ENCODE measurements around the gene GPBP1.
"Not testable (repeated sequence)": the region's sequence is repeated elsewhere in the genome, so short reads cannot be mapped to it uniquely, and the experiment has no call there.

The GPBP1 gene

GRCh38 chr5:57173319-57174127 is at the start of gene GPBP1:
GPBP1 (plus strand) TSS chr5:57174059; CDS start chr5:57214131, 40,072 bp downstream.
- Histone ChIP-seq H3K4me1 (ENCODE audit: control insufficient read depth in 1 of 2, insufficient read depth in 2 of 2, low read length in 2 of 2) (peaks cover 0 to under 1% of the 10 kb centered on the region in 2 donors), H3K9me3 (ENCODE audit: control insufficient read depth in 1 of 2, low read length in 2 of 2) (no peaks in the 10 kb centered on the region), H3K36me3 (ENCODE audit: control insufficient read depth in 1 of 2, insufficient read depth in 2 of 2, low read length in 2 of 2) (peaks cover 0 to 21% of the 10 kb centered on the region in 2 donors), H3K4me3 (ENCODE audit: low read depth in 1 of 2, low read length in 2 of 2) (peak within 1 kb of the TSS; percentile 77 to 92), H3K27me3 (ENCODE audit: low read depth, low read length) (no peaks in the 10 kb centered on the region), H3K27ac (ENCODE audit: low read length) (peak within 1 kb of the TSS; percentile 96)

DNA sequence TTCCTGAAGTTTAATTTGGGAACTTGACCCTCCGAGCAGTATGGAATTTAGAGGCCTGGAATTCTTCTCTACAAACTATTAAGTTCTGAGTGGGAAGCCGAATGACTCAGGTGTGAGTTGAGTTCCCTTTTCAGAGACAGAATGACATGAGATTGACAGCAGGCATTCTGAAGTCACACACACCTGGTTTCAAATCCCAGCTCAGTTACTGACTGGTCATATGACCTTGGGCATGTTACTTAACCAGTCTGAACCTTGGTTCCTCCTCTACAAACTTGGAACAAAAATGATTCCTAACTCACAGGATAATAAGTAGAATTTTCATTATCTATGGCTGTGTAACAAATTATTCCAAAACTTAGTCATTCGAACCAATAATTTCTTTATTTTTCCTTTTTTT is 45.5 kb upstream of the GPBP1 start:
- no peak overlapping the region for H3K27ac ChIP-seq (ENCODE audit: low read length)
- H3K36me3 ChIP-seq (ENCODE audit: control insufficient read depth in 1 of 2, insufficient read depth in 2 of 2, low read length in 2 of 2), result no peaks in the 10 kb centered on the region
- no peaks in the 10 kb centered on the region for H3K27me3 ChIP-seq (ENCODE audit: low read depth, low read length)
- H3K4me3 ChIP-seq (ENCODE audit: low read depth in 1 of 2, low read length in 2 of 2), result no peak overlapping the region
- H3K4me1 ChIP-seq (ENCODE audit: control insufficient read depth in 1 of 2, insufficient read depth in 2 of 2, low read length in 2 of 2), result no peaks in the 10 kb centered on the region
- H3K9me3 ChIP-seq (ENCODE audit: control insufficient read depth in 1 of 2, low read length in 2 of 2), result no peaks in the 10 kb centered on the region

GRCh38 chr5:57133574-57133973 is 40.3 kb upstream of the GPBP1 start:
- Histone ChIP-seq H3K27ac (ENCODE audit: low read length) (no peak overlapping the region), H3K4me3 (ENCODE audit: low read depth in 1 of 2, low read length in 2 of 2) (no peak overlapping the region), H3K4me1 (ENCODE audit: control insufficient read depth in 1 of 2, insufficient read depth in 2 of 2, low read length in 2 of 2) (no peaks in the 10 kb centered on the region), H3K36me3 (ENCODE audit: control insufficient read depth in 1 of 2, insufficient read depth in 2 of 2, low read length in 2 of 2) (no peaks in the 10 kb centered on the region), H3K9me3 (ENCODE audit: control insufficient read depth in 1 of 2, low read length in 2 of 2) (no peaks in the 10 kb centered on the region), H3K27me3 (ENCODE audit: low read depth, low read length) (no peaks in the 10 kb centered on the region)

- Histone ChIP-seq H3K4me3 (ENCODE audit: low read depth in 1 of 2, low read length in 2 of 2) (no peak overlapping the region), H3K27me3 (ENCODE audit: low read depth, low read length) (no peaks in the 10 kb centered on the region), H3K4me1 (ENCODE audit: control insufficient read depth in 1 of 2, insufficient read depth in 2 of 2, low read length in 2 of 2) (no peaks in the 10 kb centered on the region), H3K36me3 (ENCODE audit: control insufficient read depth in 1 of 2, insufficient read depth in 2 of 2, low read length in 2 of 2) (no peaks in the 10 kb centered on the region), H3K27ac (ENCODE audit: low read length) (no peak overlapping the region), H3K9me3 (ENCODE audit: control insufficient read depth in 1 of 2, low read length in 2 of 2) (no peaks in the 10 kb centered on the region)
These were observed 36.5 kb upstream of the GPBP1 start for GRCh38 chr5:57137401-57137800.

- H3K4me3 ChIP-seq (ENCODE audit: low read depth in 1 of 2, low read length in 2 of 2), result no peak overlapping the region
- no peak overlapping the region for H3K27ac ChIP-seq (ENCODE audit: low read length)
- H3K9me3 ChIP-seq (ENCODE audit: control insufficient read depth in 1 of 2, low read length in 2 of 2), result peaks cover 0 to 4% of the 10 kb centered on the region in 2 donors
- no peaks in the 10 kb centered on the region for H3K27me3 ChIP-seq (ENCODE audit: low read depth, low read length)
- H3K4me1 ChIP-seq (ENCODE audit: control insufficient read depth in 1 of 2, insufficient read depth in 2 of 2, low read length in 2 of 2), result no peaks in the 10 kb centered on the region
- no peaks in the 10 kb centered on the region for H3K36me3 ChIP-seq (ENCODE audit: control insufficient read depth in 1 of 2, insufficient read depth in 2 of 2, low read length in 2 of 2)
These were observed 21.5 kb upstream of the GPBP1 start for GRCh38 chr5:57152316-57152715.

- H3K4me3 ChIP-seq (ENCODE audit: low read depth in 1 of 2, low read length in 2 of 2), result no peak overlapping the region
- no peaks in the 10 kb centered on the region for H3K4me1 ChIP-seq (ENCODE audit: control insufficient read depth in 1 of 2, insufficient read depth in 2 of 2, low read length in 2 of 2)
- H3K36me3 ChIP-seq (ENCODE audit: control insufficient read depth in 1 of 2, insufficient read depth in 2 of 2, low read length in 2 of 2), result no peaks in the 10 kb centered on the region
- no peaks in the 10 kb centered on the region for H3K27me3 ChIP-seq (ENCODE audit: low read depth, low read length)
- H3K27ac ChIP-seq (ENCODE audit: low read length), result no peak overlapping the region
- H3K9me3 ChIP-seq (ENCODE audit: control insufficient read depth in 1 of 2, low read length in 2 of 2), result peaks cover 0 to 10% of the 10 kb centered on the region in 2 donors
These were observed 18.8 kb upstream of the GPBP1 start for GRCh38 chr5:57155033-57155432.

- H3K27ac ChIP-seq (ENCODE audit: low read length), result no peak overlapping the region
- H3K4me1 ChIP-seq (ENCODE audit: control insufficient read depth in 1 of 2, insufficient read depth in 2 of 2, low read length in 2 of 2), result no peaks in the 10 kb centered on the region
- H3K9me3 ChIP-seq (ENCODE audit: control insufficient read depth in 1 of 2, low read length in 2 of 2), result peaks cover 0 to 10% of the 10 kb centered on the region in 2 donors
- no peaks in the 10 kb centered on the region for H3K27me3 ChIP-seq (ENCODE audit: low read depth, low read length)
- H3K36me3 ChIP-seq (ENCODE audit: control insufficient read depth in 1 of 2, insufficient read depth in 2 of 2, low read length in 2 of 2), result no peaks in the 10 kb centered on the region
- H3K4me3 ChIP-seq (ENCODE audit: low read depth in 1 of 2, low read length in 2 of 2), result no peak overlapping the region
These were observed 16.7 kb upstream of the GPBP1 start for GRCh38 chr5:57157131-57157530.

DNA sequence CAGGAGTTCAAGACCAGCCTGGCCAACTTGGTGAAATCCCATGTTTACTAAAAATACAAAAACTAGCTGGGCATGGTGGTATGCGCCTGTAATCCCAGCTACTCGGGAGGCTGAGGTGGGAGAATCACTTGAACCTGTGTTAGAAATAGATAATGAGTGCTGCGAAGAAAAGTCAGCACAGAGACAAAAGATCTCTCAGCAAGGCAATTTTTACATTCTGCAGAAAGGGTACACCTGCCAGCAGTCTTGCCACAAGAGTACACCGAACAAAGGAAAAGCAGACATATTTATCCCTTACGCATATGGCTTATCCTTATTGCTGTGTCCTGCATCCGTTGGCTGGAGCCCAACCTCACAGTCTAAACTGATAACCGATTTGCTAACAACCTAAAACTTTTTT is 16.2 kb upstream of the GPBP1 start:
- peaks cover 0 to 10% of the 10 kb centered on the region in 2 donors for H3K9me3 ChIP-seq (ENCODE audit: control insufficient read depth in 1 of 2, low read length in 2 of 2)
- H3K4me1 ChIP-seq (ENCODE audit: control insufficient read depth in 1 of 2, insufficient read depth in 2 of 2, low read length in 2 of 2), result no peaks in the 10 kb centered on the region
- H3K27me3 ChIP-seq (ENCODE audit: low read depth, low read length), result no peaks in the 10 kb centered on the region

GRCh38 chr5:57163553-57164006 is 10.3 kb upstream of the GPBP1 start:
- Histone ChIP-seq H3K4me1 (ENCODE audit: control insufficient read depth in 1 of 2, insufficient read depth in 2 of 2, low read length in 2 of 2) (no peaks in the 10 kb centered on the region), H3K36me3 (ENCODE audit: control insufficient read depth in 1 of 2, insufficient read depth in 2 of 2, low read length in 2 of 2) (no peaks in the 10 kb centered on the region), H3K9me3 (ENCODE audit: control insufficient read depth in 1 of 2, low read length in 2 of 2) (no peaks in the 10 kb centered on the region), H3K4me3 (ENCODE audit: low read depth in 1 of 2, low read length in 2 of 2) (no peak overlapping the region), H3K27me3 (ENCODE audit: low read depth, low read length) (no peaks in the 10 kb centered on the region), H3K27ac (ENCODE audit: low read length) (no peak overlapping the region)

More for the DNA sequence above, 16.2 kb upstream of the GPBP1 start:
- H3K27ac ChIP-seq (ENCODE audit: low read length), result no peak overlapping the region
- H3K4me3 ChIP-seq (ENCODE audit: low read depth in 1 of 2, low read length in 2 of 2), result no peak overlapping the region
- no peaks in the 10 kb centered on the region for H3K36me3 ChIP-seq (ENCODE audit: control insufficient read depth in 1 of 2, insufficient read depth in 2 of 2, low read length in 2 of 2)

DNA sequence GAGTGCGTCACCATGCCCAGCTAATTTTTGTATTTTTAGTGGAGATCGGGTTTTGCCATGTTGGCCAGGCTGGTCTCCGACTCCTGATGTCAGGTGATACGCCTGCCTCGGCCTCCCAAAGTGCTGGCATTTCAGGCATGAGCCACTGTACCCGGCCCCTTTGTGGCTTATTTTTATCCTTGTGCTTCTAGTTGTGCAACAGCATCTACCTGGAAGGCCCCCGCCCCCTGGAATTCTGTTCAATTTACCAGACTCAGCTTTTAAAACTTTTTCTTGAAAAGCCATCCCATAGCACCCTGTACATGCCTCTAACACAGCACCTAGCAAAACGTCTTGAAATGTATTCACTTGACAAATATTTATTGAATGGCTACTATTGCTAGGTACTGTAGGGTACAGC is 9.7 kb upstream of the GPBP1 start:
- H3K27me3 ChIP-seq (ENCODE audit: low read depth, low read length), result no peaks in the 10 kb centered on the region
- H3K36me3 ChIP-seq (ENCODE audit: control insufficient read depth in 1 of 2, insufficient read depth in 2 of 2, low read length in 2 of 2), result no peaks in the 10 kb centered on the region
- no peaks in the 10 kb centered on the region for H3K4me1 ChIP-seq (ENCODE audit: control insufficient read depth in 1 of 2, insufficient read depth in 2 of 2, low read length in 2 of 2)
- H3K9me3 ChIP-seq (ENCODE audit: control insufficient read depth in 1 of 2, low read length in 2 of 2), result no peaks in the 10 kb centered on the region
- no peak overlapping the region for H3K27ac ChIP-seq (ENCODE audit: low read length)
- no peak overlapping the region for H3K4me3 ChIP-seq (ENCODE audit: low read depth in 1 of 2, low read length in 2 of 2)

DNA sequence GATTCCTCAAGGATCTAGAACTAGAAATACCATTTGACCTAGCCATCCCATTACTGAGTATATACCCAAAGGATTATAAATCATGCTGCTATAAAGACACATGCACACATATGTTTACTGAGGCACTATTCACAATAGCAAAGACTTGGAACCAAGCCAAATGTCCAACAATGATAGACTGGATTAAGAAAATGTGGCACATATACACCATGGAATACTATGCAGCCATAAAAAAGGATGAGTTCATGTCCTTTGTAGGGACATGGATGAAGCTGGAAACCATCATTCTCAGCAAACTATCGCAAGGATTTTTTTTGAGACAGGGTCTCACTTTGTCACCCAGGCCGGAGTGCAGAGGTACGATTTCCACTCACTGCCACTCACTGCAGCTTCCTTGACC is 8.7 kb upstream of the GPBP1 start:
- H3K9me3 ChIP-seq (ENCODE audit: control insufficient read depth in 1 of 2, low read length in 2 of 2), result not testable (repeated sequence)

GRCh38 chr5:57166276-57166675 is 7.6 kb upstream of the GPBP1 start:
- H3K27ac ChIP-seq (ENCODE audit: low read length), result no peak overlapping the region
- H3K27me3 ChIP-seq (ENCODE audit: low read depth, low read length), result no peaks in the 10 kb centered on the region
- no peak overlapping the region for H3K4me3 ChIP-seq (ENCODE audit: low read depth in 1 of 2, low read length in 2 of 2)
- H3K4me1 ChIP-seq (ENCODE audit: control insufficient read depth in 1 of 2, insufficient read depth in 2 of 2, low read length in 2 of 2), result no peaks in the 10 kb centered on the region
- no peaks in the 10 kb centered on the region for H3K9me3 ChIP-seq (ENCODE audit: control insufficient read depth in 1 of 2, low read length in 2 of 2)
- H3K36me3 ChIP-seq (ENCODE audit: control insufficient read depth in 1 of 2, insufficient read depth in 2 of 2, low read length in 2 of 2), result no peaks in the 10 kb centered on the region

More for the DNA sequence above, 8.7 kb upstream of the GPBP1 start:
- not testable (repeated sequence) for H3K27me3 ChIP-seq (ENCODE audit: low read depth, low read length); H3K27ac ChIP-seq (ENCODE audit: low read length); H3K36me3 ChIP-seq (ENCODE audit: control insufficient read depth in 1 of 2, insufficient read depth in 2 of 2, low read length in 2 of 2); H3K4me1 ChIP-seq (ENCODE audit: control insufficient read depth in 1 of 2, insufficient read depth in 2 of 2, low read length in 2 of 2); H3K4me3 ChIP-seq (ENCODE audit: low read depth in 1 of 2, low read length in 2 of 2)

Measured in muscle layer of duodenum (tissue), 2 donors.